WTC11 (cell line): Measurements from ENCODE around the gene HNRNPLL. TPM values are rescaled to one million over a fixed set of nuclear protein-coding genes. Genes with fewer than 3 reads are reported as not detected.

Experiments used
- ATAC-seq: fragments of 200-7000 bp; cut with Tn5 transposase; 2 replicates; pipeline ENCODE4 v1.10.0; 2021; ENCODE audit warnings: mild to moderate bottlenecking, moderate library complexity
- CTCF ChIA-PET: fragments of 300-600 bp; sonication (Branson Sonifier 250); formaldehyde crosslinking; loops from one replicate; lab custom pipeline; 2021; ENCODE audit warnings: antibody characterized with exemption; lab: Charles Lee
- POLR2A ChIA-PET: fragments of 350-600 bp; sonication (Branson Sonifier 250); formaldehyde crosslinking; loops from one replicate; lab custom pipeline; 2021; ENCODE audit warnings: antibody characterized with exemption; lab: Charles Lee
- DNase-seq: peaks from one replicate; pipeline ENCODE4 v3.0.0; 2021; ENCODE audit warnings: low spot score
- H3K27ac Mint-ChIP-seq: 2 replicates; pipeline ENCODE4 v1.8.0; 2021; ENCODE audit warnings: mixed read lengths
- H3K27me3 Mint-ChIP-seq: 2 replicates; pipeline ENCODE4 v1.8.0; 2021; ENCODE audit warnings: low read depth, mild to moderate bottlenecking, moderate library complexity, mixed read lengths
- H3K36me3 Mint-ChIP-seq: 2 replicates; pipeline ENCODE4 v1.8.0; 2021; ENCODE audit warnings: mixed read lengths
- H3K4me1 Mint-ChIP-seq: 2 replicates; pipeline ENCODE4 v1.8.0; 2022; ENCODE audit warnings: mixed read lengths
- H3K4me3 Mint-ChIP-seq: 2 replicates; pipeline ENCODE4 v1.8.0; 2021; ENCODE audit warnings: mild to moderate bottlenecking, moderate library complexity, mixed read lengths
- H3K9me3 Mint-ChIP-seq: 2 replicates; pipeline ENCODE4 v1.8.0; 2021; ENCODE audit warnings: mixed read lengths
- AR ChIP-seq: fragments of 250-450 bp; sonication (Bioruptor Pico); IDR thresholded peaks from 2 replicates; pipeline ENCODE4 v1.9.0; 2021; ENCODE audit warnings: mild to moderate bottlenecking
- CBFB ChIP-seq: sonication (generic); formaldehyde crosslinking; IDR thresholded peaks from 2 replicates; pipeline ENCODE4 v1.8.1; 2022; ENCODE audit warnings: mild to moderate bottlenecking, low read depth, missing genetic modification reagents
- CTCF ChIP-seq: fragments of 200-600 bp; IDR thresholded peaks from 2 replicates; pipeline ENCODE4 v1.8.0; 2022; ENCODE audit warnings: antibody characterized with exemption
- ELF4 ChIP-seq: sonication (generic); formaldehyde crosslinking; IDR thresholded peaks from 2 replicates; pipeline ENCODE4 v1.8.1; 2022; ENCODE audit warnings: low read depth, mild to moderate bottlenecking, moderate library complexity, missing genetic modification reagents
- GTF2I ChIP-seq: fragments of 250-450 bp; sonication (Bioruptor Pico); conservative IDR thresholded peaks from 2 replicates; pipeline ENCODE4 v1.4.0; 2021; ENCODE audit warnings: mild to moderate bottlenecking
- HMGXB4 ChIP-seq: sonication (generic); formaldehyde crosslinking; IDR thresholded peaks from 2 replicates; pipeline ENCODE4 v1.8.1; 2023; ENCODE audit warnings: mild to moderate bottlenecking, moderate library complexity, missing genetic modification reagents
- SP1 ChIP-seq: sonication (generic); formaldehyde crosslinking; conservative IDR thresholded peaks from 2 replicates; pipeline ENCODE4 v1.8.1; 2022; ENCODE audit warnings: missing genetic modification reagents
- TP53 ChIP-seq: sonication (generic); formaldehyde crosslinking; IDR thresholded peaks from 2 replicates; pipeline ENCODE4 v1.8.1; 2023; ENCODE audit warnings: mild to moderate bottlenecking, missing genetic modification reagents
- ZNF121 ChIP-seq: sonication (generic); formaldehyde crosslinking; IDR thresholded peaks from 2 replicates; pipeline ENCODE4 v1.8.0; 2023; ENCODE audit warnings: missing genetic modification reagents
- ZNF138 ChIP-seq: sonication (generic); formaldehyde crosslinking; conservative IDR thresholded peaks from 2 replicates; pipeline ENCODE4 v1.8.1; 2022; ENCODE audit warnings: mild to moderate bottlenecking, moderate library complexity, missing genetic modification reagents
- ZNF416 ChIP-seq: fragments of 250-450 bp; sonication (Bioruptor Pico); IDR thresholded peaks from 2 replicates; pipeline ENCODE4 v1.9.0; 2021; ENCODE audit warnings: mild to moderate bottlenecking, inconsistent platforms
- ZNF423 ChIP-seq: fragments of 250-450 bp; sonication (Bioruptor Pico); IDR thresholded peaks from 2 replicates; pipeline ENCODE4 v2.1.2; 2022; ENCODE audit warnings: mild to moderate bottlenecking, moderate library complexity
- total RNA-seq: library from RNA; stranded (reverse); gene quantifications from 3 replicates; pipeline ENCODE4 v1.2.3, GENCODE V29; 2021
- TF ChIP-seq, protein P1 (sequence below): fragments of 250-450 bp; sonication (Bioruptor Pico); conservative IDR thresholded peaks from 2 replicates; pipeline ENCODE4 v1.9.0; 2021; ENCODE audit warnings: mild to moderate bottlenecking
- TF ChIP-seq, protein P2 (sequence below): sonication (generic); formaldehyde crosslinking; IDR thresholded peaks from 2 replicates; pipeline ENCODE4 v1.8.0; 2023; ENCODE audit warnings: mild to moderate bottlenecking, missing genetic modification reagents

The HNRNPLL gene
- total RNA-seq, 1 experiment from 2014 or later, result 65.3 TPM

- no peaks in the 10 kb centered on the region for H3K27me3 Mint-ChIP-seq
- POLR2A ChIA-PET, result no interaction called here
- no peak for DNase-seq
- no peaks in the 10 kb centered on the region for H3K4me1 Mint-ChIP-seq
- CTCF ChIA-PET, result interaction anchor here (0.6 to 4.5 kb wide), 7 partner anchors 10 to 181 kb away, joined by 3 to 22 read pairs (median 3); no protein-coding TSS in a partner anchor
- peaks cover 8% of the 10 kb centered on the region for H3K36me3 Mint-ChIP-seq
- no peaks in the 10 kb centered on the region for H3K9me3 Mint-ChIP-seq
- TF ChIP-seq GTF2I (peak; percentile 93), AR (CRISPR knock-in tag) (peak; percentile 69; the same call in 1 of the 2 replicates), ZNF121 (CRISPR knock-in tag) (peak; percentile 95), CTCF (peak; percentile 22; the same call in 1 of the 2 replicates)
- TF ChIP-seq, protein P1, sequence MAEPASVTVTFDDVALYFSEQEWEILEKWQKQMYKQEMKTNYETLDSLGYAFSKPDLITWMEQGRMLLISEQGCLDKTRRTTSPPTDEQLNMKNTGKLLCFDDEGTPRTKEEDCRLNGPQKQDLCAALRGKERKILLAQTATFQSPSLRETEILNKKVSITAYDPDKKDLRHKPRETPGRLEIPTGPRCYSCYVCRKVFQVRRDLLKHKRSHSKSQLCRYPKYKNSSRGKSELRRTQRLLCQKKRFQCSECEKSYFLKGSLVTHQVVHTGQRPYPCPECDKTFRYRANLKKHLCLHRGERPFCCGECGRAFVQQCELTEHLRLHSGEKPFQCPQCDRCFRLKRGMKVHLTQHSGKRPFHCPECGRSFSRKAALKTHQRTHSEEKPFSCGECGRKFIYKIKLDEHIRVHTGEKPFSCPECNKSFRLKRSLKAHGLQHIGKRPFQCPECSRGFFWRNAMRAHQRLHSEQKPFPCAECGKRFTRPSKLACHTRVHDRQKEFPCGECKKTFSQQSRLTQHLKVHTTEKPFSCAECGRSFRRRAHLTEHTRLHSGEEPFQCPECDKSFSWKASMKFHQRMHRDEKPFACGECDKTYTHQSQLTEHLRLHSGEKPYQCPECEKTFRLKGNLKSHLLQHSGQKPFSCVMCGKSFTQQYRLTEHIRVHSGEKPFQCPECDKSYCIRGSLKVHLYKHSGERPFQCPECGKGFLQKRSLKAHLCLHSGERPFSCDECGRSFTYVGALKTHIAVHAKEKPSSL, result no peak
- H3K27ac Mint-ChIP-seq, result no peak overlapping the region
- ATAC-seq, result peak; percentile 76
- H3K4me3 Mint-ChIP-seq, result no peak overlapping the region
These were observed 47.6 kb downstream of the HNRNPLL start for GRCh38 chr2:38554973-38555595.

- ChIA-PET CTCF (interaction anchor here (1.1 to 4.5 kb wide), 2 partner anchors 18 to 28 kb away, joined by 3 to 22 read pairs; no protein-coding TSS in a partner anchor), POLR2A (interaction anchor here (0.6 kb wide), 1 partner anchor 8 kb away, joined by 5 read pairs; no protein-coding TSS in a partner anchor)
- Mint-ChIP-seq H3K36me3 (peaks cover 3% of the 10 kb centered on the region; the same call in 1 of the 2 replicates), H3K4me1 (peaks cover 12% of the 10 kb centered on the region), H3K4me3 (no peak overlapping the region), H3K27ac (no peak overlapping the region), H3K9me3 (no peaks in the 10 kb centered on the region), H3K27me3 (no peaks in the 10 kb centered on the region)
- DNase-seq (no peak), ATAC-seq (no peak)
- TF ChIP-seq, protein P2, sequence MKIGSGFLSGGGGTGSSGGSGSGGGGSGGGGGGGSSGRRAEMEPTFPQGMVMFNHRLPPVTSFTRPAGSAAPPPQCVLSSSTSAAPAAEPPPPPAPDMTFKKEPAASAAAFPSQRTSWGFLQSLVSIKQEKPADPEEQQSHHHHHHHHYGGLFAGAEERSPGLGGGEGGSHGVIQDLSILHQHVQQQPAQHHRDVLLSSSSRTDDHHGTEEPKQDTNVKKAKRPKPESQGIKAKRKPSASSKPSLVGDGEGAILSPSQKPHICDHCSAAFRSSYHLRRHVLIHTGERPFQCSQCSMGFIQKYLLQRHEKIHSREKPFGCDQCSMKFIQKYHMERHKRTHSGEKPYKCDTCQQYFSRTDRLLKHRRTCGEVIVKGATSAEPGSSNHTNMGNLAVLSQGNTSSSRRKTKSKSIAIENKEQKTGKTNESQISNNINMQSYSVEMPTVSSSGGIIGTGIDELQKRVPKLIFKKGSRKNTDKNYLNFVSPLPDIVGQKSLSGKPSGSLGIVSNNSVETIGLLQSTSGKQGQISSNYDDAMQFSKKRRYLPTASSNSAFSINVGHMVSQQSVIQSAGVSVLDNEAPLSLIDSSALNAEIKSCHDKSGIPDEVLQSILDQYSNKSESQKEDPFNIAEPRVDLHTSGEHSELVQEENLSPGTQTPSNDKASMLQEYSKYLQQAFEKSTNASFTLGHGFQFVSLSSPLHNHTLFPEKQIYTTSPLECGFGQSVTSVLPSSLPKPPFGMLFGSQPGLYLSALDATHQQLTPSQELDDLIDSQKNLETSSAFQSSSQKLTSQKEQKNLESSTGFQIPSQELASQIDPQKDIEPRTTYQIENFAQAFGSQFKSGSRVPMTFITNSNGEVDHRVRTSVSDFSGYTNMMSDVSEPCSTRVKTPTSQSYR (CRISPR knock-in tag), result no peak
- TF ChIP-seq ZNF121 (CRISPR knock-in tag), result peak; percentile 11; the same call in 1 of the 2 replicates
These were observed 49.2 kb downstream of the HNRNPLL start for GRCh38 chr2:38553554-38553953.

DNA sequence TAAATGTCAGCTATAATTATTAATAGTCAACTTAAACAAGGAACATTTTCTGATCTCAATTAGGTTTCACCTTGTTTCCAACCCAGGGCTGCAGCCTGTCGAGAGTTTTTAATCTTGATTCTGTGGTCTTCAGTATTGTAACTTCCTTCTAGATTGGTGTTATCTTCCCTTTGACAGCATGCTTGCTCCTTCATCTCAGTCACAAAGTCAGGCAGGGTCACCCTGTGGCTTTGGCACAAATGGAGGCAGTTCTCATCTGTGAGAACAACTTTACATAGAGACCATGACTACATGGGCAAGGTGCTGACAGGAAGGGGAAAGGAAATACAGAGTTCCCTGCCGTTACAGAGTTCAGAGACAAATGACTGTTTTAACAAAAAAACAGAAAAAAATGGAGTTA, 50.5 kb downstream of the HNRNPLL start:
- H3K4me1 Mint-ChIP-seq, result peaks cover 12% of the 10 kb centered on the region
- ATAC-seq (no peak), DNase-seq (no peak)
- TF ChIP-seq TP53 (no peak), ZNF423 (CRISPR knock-in tag) (no peak), ELF4 (CRISPR knock-in tag) (no peak), CBFB (no peak), ZNF416 (CRISPR knock-in tag) (no peak), AR (CRISPR knock-in tag) (no peak), ZNF138 (CRISPR knock-in tag) (no peak), HMGXB4 (CRISPR knock-in tag) (no peak), SP1 (CRISPR knock-in tag) (no peak)
- H3K9me3 Mint-ChIP-seq, result no peaks in the 10 kb centered on the region
- CTCF ChIA-PET, result interaction anchor here (1.1 kb wide), 1 partner anchor 17 kb away, joined by 3 read pairs; no protein-coding TSS in a partner anchor
- no peak overlapping the region for H3K4me3 Mint-ChIP-seq
- H3K36me3 Mint-ChIP-seq, result peaks cover 3% of the 10 kb centered on the region; the same call in 1 of the 2 replicates
- peak overlapping the region; percentile 79; the same call in 1 of the 2 replicates for H3K27ac Mint-ChIP-seq
- no peaks in the 10 kb centered on the region for H3K27me3 Mint-ChIP-seq
- POLR2A ChIA-PET, result no interaction called here
